Type B pancreatic cell (in vitro differentiated cells): ENCODE results near the gene LDLRAD3. TPM values are rescaled to one million over a fixed set of nuclear protein-coding genes. Genes with fewer than 3 reads are reported as not detected.

Experiments used
- DNase-seq: peaks from one replicate; pipeline ENCODE4 v3.0.0; 2021; ENCODE audit warnings: mixed read lengths; ENCODE audit not compliant: unreplicated experiment; ENCODE audit errors: extremely low spot score
- H3K27ac Mint-ChIP-seq: 2 replicates; pipeline ENCODE4 v1.8.0; 2021; ENCODE audit warnings: mild to moderate bottlenecking, mixed read lengths
- H3K27me3 Mint-ChIP-seq: 2 replicates; pipeline ENCODE4 v1.8.0; 2021; ENCODE audit warnings: mixed read lengths
- H3K36me3 Mint-ChIP-seq: 2 replicates; pipeline ENCODE4 v1.8.0; 2021; ENCODE audit warnings: mixed read lengths
- H3K4me1 Mint-ChIP-seq: one replicate; pipeline ENCODE4 v1.8.0; 2021; ENCODE audit warnings: mixed read lengths; ENCODE audit not compliant: unreplicated experiment
- H3K4me3 Mint-ChIP-seq: 2 replicates; pipeline ENCODE4 v1.8.0; 2021; ENCODE audit warnings: mild to moderate bottlenecking, mixed read lengths
- H3K9me3 Mint-ChIP-seq: 2 replicates; pipeline ENCODE4 v1.8.0; 2021; ENCODE audit warnings: mixed read lengths
- CTCF ChIP-seq: fragments of 200-600 bp; sonication (generic); conservative IDR thresholded peaks from 2 replicates; pipeline ENCODE4 v1.5.0; 2021; ENCODE audit warnings: antibody characterized with exemption, mild to moderate bottlenecking
- total RNA-seq: library from RNA; stranded (reverse); gene quantifications from 2 replicates; pipeline ENCODE4 v1.2.1, GENCODE V29; 2021; ENCODE audit warnings: low replicate concordance

The LDLRAD3 gene
- total RNA-seq, 1 donor from 2014 or later = 20.7 TPM

GRCh38 chr11:36195496-36196354, 251.9 kb downstream of the LDLRAD3 start:
- Mint-ChIP-seq H3K4me1 (peaks cover 22% of the 10 kb centered on the region), H3K27ac (no peak overlapping the region), H3K9me3 (no peaks in the 10 kb centered on the region), H3K27me3 (no peaks in the 10 kb centered on the region), H3K36me3 (peaks cover 11% of the 10 kb centered on the region), H3K4me3 (no peak overlapping the region)
- TF ChIP-seq CTCF = no peak
- no peak for DNase-seq

GRCh38 chr11:36196411-36196998, 252.6 kb downstream of the LDLRAD3 start:
- Mint-ChIP-seq H3K4me3 (no peak overlapping the region), H3K4me1 (peaks cover 22% of the 10 kb centered on the region), H3K9me3 (no peaks in the 10 kb centered on the region), H3K27me3 (no peaks in the 10 kb centered on the region), H3K36me3 (peaks cover 13% of the 10 kb centered on the region), H3K27ac (no peak overlapping the region)
- DNase-seq = no peak
- TF ChIP-seq CTCF = no peak

- Mint-ChIP-seq H3K9me3 (no peaks in the 10 kb centered on the region), H3K4me1 (peaks cover 22% of the 10 kb centered on the region), H3K4me3 (no peak overlapping the region), H3K27me3 (no peaks in the 10 kb centered on the region), H3K36me3 (peaks cover 13% of the 10 kb centered on the region), H3K27ac (no peak overlapping the region)
- no peak for TF ChIP-seq CTCF
- DNase-seq = no peak
Measured at GRCh38 chr11:36201411-36201810, 257.5 kb downstream of the LDLRAD3 start.

- Mint-ChIP-seq H3K27ac (no peak overlapping the region), H3K9me3 (no peaks in the 10 kb centered on the region), H3K4me1 (peaks cover 11% of the 10 kb centered on the region), H3K36me3 (peaks cover 7% of the 10 kb centered on the region), H3K27me3 (no peaks in the 10 kb centered on the region), H3K4me3 (no peak overlapping the region)
- DNase-seq = no peak
- TF ChIP-seq CTCF = no peak
Measured at GRCh38 chr11:36205536-36205935, 261.7 kb downstream of the LDLRAD3 start.

GRCh38 chr11:36210529-36210928, 266.7 kb downstream of the LDLRAD3 start:
- Mint-ChIP-seq H3K4me3 (no peak overlapping the region), H3K9me3 (peaks cover 7% of the 10 kb centered on the region), H3K27me3 (peaks cover 9% of the 10 kb centered on the region), H3K4me1 (peaks cover 38% of the 10 kb centered on the region), H3K36me3 (peaks cover 3% of the 10 kb centered on the region), H3K27ac (no peak overlapping the region)
- no peak for DNase-seq
- TF ChIP-seq CTCF = no peak
